Measurements from ENCODE around the gene BTBD10. TPM values are rescaled to one million over a fixed set of nuclear protein-coding genes. Genes with fewer than 3 reads are reported as not detected.

The BTBD10 gene
- total and polyA plus RNA-seq, 2 of the 13 experiments (the other 11 are each of a cell fraction or from before 2014, with no cell fraction given) = 9.8 to 26.6 TPM

DNA sequence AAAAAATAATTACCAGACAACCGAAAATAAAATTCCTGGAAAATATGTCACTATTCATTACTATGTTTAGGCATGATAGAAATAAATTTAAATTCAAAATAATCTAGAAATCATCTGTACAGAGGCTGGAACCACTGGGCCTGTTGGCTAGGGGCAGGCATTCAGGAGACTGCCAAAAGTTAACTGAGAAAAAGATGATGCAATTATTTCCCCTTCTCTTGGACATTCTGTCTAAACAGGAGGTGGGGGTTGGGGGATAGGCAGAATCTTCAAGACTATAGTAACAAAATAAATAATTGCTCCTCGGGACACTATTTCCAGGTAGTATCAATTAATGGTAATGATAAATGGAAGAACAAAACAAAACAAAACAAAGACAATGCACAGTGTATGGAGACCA, 14.1 kb downstream of the BTBD10 start:
- Histone ChIP-seq H3K9me3 (ENCODE audit: low read length) (no peaks in the 10 kb centered on the region), H3K9ac (ENCODE audit: insufficient read depth, low read depth, low read length) (no peak overlapping the region), H3K27ac (ENCODE audit: extremely low read length, insufficient read depth, low read length) (no peak overlapping the region), H3K27me3 (ENCODE audit: control insufficient read depth in 1 of 2, insufficient read depth in 2 of 2, low read length in 2 of 2) (no peaks in the 10 kb centered on the region; a peak in 1 of 5 replicates), H3K4me3 (replicated peaks in 1 of 3; ENCODE audit: insufficient read depth in 1 of 3, low read depth in 2 of 3, low read length in 3 of 3) (no peak overlapping the region), H3K36me3 (replicated peaks in 1 of 2; ENCODE audit: control insufficient read depth in 1 of 2, insufficient read depth in 2 of 2, low read length in 2 of 2) (no peaks in the 10 kb centered on the region), H3K4me1 (ENCODE audit: insufficient read depth, low read length) (no peaks in the 10 kb centered on the region), H3K4me2 (ENCODE audit: low read depth, low read length) (no peak overlapping the region), H4K20me1 (ENCODE audit: insufficient read depth, low read length) (no peaks in the 10 kb centered on the region), H3K79me2 (ENCODE audit: insufficient read depth, low read length) (peaks cover 3% of the 10 kb centered on the region), H2AFZ (ENCODE audit: low read length) (no peak overlapping the region)
- ATAC-seq (no peak), DNase-seq (ENCODE audit: low spot score) (no peak), FAIRE-seq (no peak)
- CTCF ChIA-PET (ENCODE audit: low intra/inter-chr PET ratio, low total read pairs) = no interaction called here
- WGBS (ENCODE audit: low lambda C conversion rate) = 98% methylated on average over 2 of the region's 2 CpGs
- in situ Hi-C loops (cut with HindIII; ENCODE audit: extremely low pct_ligation_motif_present, low pct_unique_long_range_greater_than_20kb) = no loop called here
- POLR2A ChIA-PET = no interaction called here
- no TSS peak for BruUV-seq (replicated peaks)
- intact Hi-C loops (cut with micrococcal nuclease; ENCODE audit: unreplicated experiment) = no loop called here
- TF ChIP-seq CCAR2 (optimal IDR thresholded peaks at IDR 0.05; ENCODE audit: low read depth, low read length) = no peak
- no peak for TF ChIP-seq ZNF317 (CRISPR knock-in tag; IDR thresholded peaks at IDR 0.05)
- TF ChIP-seq, protein P1, sequence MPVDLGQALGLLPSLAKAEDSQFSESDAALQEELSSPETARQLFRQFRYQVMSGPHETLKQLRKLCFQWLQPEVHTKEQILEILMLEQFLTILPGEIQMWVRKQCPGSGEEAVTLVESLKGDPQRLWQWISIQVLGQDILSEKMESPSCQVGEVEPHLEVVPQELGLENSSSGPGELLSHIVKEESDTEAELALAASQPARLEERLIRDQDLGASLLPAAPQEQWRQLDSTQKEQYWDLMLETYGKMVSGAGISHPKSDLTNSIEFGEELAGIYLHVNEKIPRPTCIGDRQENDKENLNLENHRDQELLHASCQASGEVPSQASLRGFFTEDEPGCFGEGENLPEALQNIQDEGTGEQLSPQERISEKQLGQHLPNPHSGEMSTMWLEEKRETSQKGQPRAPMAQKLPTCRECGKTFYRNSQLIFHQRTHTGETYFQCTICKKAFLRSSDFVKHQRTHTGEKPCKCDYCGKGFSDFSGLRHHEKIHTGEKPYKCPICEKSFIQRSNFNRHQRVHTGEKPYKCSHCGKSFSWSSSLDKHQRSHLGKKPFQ (CRISPR knock-in tag; IDR thresholded peaks at IDR 0.05; ENCODE audit: insufficient replicate concordance) = no peak
- no peak for TF ChIP-seq ARNT2 (CRISPR knock-in tag; IDR thresholded peaks at IDR 0.05; ENCODE audit: low read depth)
- TF ChIP-seq, protein P2, sequence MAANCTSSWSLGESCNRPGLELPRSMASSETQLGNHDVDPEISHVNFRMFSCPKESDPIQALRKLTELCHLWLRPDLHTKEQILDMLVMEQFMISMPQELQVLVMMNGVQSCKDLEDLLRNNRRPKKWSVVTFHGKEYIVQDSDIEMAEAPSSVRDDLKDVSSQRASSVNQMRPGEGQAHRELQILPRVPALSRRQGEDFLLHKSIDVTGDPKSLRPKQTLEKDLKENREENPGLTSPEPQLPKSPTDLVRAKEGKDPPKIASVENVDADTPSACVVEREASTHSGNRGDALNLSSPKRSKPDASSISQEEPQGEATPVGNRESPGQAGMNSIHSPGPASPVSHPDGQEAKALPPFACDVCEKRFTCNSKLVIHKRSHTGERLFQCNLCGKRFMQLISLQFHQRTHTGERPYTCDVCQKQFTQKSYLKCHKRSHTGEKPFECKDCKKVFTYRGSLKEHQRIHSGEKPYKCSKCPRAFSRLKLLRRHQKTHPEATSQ (CRISPR knock-in tag; IDR thresholded peaks at IDR 0.05; ENCODE audit: borderline replicate concordance) = no peak
- TF ChIP-seq DR1 (CRISPR knock-in tag; IDR thresholded peaks at IDR 0.05) = no peak
- TF ChIP-seq ZNF7 (CRISPR knock-in tag; IDR thresholded peaks at IDR 0.05) = no peak
- TF ChIP-seq ZNF160 (CRISPR knock-in tag; IDR thresholded peaks at IDR 0.05) = no peak
- TF ChIP-seq TMF1 (CRISPR knock-in tag; IDR thresholded peaks at IDR 0.05; ENCODE audit: low read depth) = no peak
- TF ChIP-seq, protein P3, sequence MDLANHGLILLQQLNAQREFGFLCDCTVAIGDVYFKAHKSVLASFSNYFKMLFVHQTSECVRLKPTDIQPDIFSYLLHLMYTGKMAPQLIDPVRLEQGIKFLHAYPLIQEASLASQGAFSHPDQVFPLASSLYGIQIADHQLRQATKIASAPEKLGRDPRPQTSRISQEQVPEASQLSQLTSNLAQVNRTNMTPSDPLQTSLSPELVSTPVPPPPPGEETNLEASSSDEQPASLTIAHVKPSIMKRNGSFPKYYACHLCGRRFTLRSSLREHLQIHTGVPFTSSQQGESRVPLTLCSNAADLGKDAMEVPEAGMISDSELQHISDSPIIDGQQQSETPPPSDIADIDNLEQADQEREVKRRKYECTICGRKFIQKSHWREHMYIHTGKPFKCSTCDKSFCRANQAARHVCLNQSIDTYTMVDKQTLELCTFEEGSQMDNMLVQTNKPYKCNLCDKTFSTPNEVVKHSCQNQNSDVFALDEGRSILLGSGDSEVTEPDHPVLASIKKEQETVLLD (CRISPR knock-in tag; IDR thresholded peaks at IDR 0.05; ENCODE audit: low read depth) = no peak
- TF ChIP-seq NFRKB (IDR thresholded peaks at IDR 0.05) = no peak
- TF ChIP-seq, protein P4, sequence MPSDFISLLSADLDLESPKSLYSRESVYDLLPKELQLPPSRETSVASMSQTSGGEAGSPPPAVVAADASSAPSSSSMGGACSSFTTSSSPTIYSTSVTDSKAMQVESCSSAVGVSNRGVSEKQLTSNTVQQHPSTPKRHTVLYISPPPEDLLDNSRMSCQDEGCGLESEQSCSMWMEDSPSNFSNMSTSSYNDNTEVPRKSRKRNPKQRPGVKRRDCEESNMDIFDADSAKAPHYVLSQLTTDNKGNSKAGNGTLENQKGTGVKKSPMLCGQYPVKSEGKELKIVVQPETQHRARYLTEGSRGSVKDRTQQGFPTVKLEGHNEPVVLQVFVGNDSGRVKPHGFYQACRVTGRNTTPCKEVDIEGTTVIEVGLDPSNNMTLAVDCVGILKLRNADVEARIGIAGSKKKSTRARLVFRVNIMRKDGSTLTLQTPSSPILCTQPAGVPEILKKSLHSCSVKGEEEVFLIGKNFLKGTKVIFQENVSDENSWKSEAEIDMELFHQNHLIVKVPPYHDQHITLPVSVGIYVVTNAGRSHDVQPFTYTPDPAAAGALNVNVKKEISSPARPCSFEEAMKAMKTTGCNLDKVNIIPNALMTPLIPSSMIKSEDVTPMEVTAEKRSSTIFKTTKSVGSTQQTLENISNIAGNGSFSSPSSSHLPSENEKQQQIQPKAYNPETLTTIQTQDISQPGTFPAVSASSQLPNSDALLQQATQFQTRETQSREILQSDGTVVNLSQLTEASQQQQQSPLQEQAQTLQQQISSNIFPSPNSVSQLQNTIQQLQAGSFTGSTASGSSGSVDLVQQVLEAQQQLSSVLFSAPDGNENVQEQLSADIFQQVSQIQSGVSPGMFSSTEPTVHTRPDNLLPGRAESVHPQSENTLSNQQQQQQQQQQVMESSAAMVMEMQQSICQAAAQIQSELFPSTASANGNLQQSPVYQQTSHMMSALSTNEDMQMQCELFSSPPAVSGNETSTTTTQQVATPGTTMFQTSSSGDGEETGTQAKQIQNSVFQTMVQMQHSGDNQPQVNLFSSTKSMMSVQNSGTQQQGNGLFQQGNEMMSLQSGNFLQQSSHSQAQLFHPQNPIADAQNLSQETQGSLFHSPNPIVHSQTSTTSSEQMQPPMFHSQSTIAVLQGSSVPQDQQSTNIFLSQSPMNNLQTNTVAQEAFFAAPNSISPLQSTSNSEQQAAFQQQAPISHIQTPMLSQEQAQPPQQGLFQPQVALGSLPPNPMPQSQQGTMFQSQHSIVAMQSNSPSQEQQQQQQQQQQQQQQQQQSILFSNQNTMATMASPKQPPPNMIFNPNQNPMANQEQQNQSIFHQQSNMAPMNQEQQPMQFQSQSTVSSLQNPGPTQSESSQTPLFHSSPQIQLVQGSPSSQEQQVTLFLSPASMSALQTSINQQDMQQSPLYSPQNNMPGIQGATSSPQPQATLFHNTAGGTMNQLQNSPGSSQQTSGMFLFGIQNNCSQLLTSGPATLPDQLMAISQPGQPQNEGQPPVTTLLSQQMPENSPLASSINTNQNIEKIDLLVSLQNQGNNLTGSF (CRISPR knock-in tag; IDR thresholded peaks at IDR 0.05) = no peak
- TF ChIP-seq FOSL2 (CRISPR knock-in tag; IDR thresholded peaks at IDR 0.05) = no peak

All from HepG2 (cell line).